Right lobe of liver (tissue), 4 donors: Measurements from ENCODE around the gene ACTR6.
"Not testable (repeated sequence)": the region's sequence is repeated elsewhere in the genome, so short reads cannot be mapped to it uniquely, and the experiment has no call there.

Experiments used
- CTCF ChIP-seq, 4 donors: fragments of 200-600 bp in 3 of 4; fragments of 450-650 bp in 1 of 4; IDR thresholded peaks; one replicate each; pipeline versions ENCODE4 v1.5.1 to v1.8.0; 2016 to 2022; ENCODE audit warnings: antibody characterized with exemption in 4 of 4, mild to moderate bottlenecking in 2 of 4
- POLR2A ChIP-seq: fragments of 450-650 bp; IDR thresholded peaks from one replicate; pipeline ENCODE4 v1.6.1; 2017; ENCODE audit warnings: antibody characterized with exemption, mild to moderate bottlenecking
- donor health status: DM: no; HTN: no; CAD: no.
- donor health status: DM: no; HTN: no; CAD: no.
- donor health status: DM: no; HTN: yes; CAD: no.

GRCh38 chr12:100188888-100189635, 11.6 kb upstream of the ACTR6 start:
- not testable (repeated sequence) for TF ChIP-seq CTCF (IDR thresholded peaks at IDR 0.05); POLR2A
